H9 (cell line): Measurements from ENCODE around the gene TEX19. TPM values are rescaled to one million over a fixed set of nuclear protein-coding genes. Genes with fewer than 3 reads are reported as not detected.

Source experiments
- DNase-seq: peaks from one replicate; pipeline ENCODE4 v3.0.0-alpha.2; 2017
- H2AFZ ChIP-seq: one replicate; pipeline ENCODE4 v1.6.1; 2013; ENCODE audit warnings: mild to moderate bottlenecking, low read length, control low read depth, moderate library complexity
- H2AK5ac ChIP-seq: 2 replicates; pipeline ENCODE4 v1.6.1; 2013; ENCODE audit warnings: low read length, control low read depth, mixed read lengths; ENCODE audit not compliant: insufficient read length
- H2BK120ac ChIP-seq: one replicate; pipeline ENCODE4 v1.6.1; 2013; ENCODE audit warnings: low read depth, mild to moderate bottlenecking, low read length, control low read depth, inconsistent platforms; ENCODE audit not compliant: poor library complexity, severe bottlenecking
- H2BK12ac ChIP-seq: 2 replicates; pipeline ENCODE4 v1.6.1; 2013; ENCODE audit warnings: low read length, control low read depth, mixed read lengths, low read depth; ENCODE audit not compliant: insufficient read length
- H2BK15ac ChIP-seq: 2 replicates; pipeline ENCODE4 v1.6.1; 2013; ENCODE audit warnings: low read depth, low read length, control low read depth
- H2BK20ac ChIP-seq: one replicate; pipeline ENCODE4 v1.6.1; 2013; ENCODE audit warnings: low read depth, mild to moderate bottlenecking, low read length, control low read depth, inconsistent platforms; ENCODE audit not compliant: poor library complexity, severe bottlenecking
- H2BK5ac ChIP-seq: 2 replicates; pipeline ENCODE4 v1.6.1; 2013; ENCODE audit warnings: low read length, control low read depth, mixed read lengths; ENCODE audit not compliant: insufficient read length
- H3K14ac ChIP-seq: 2 replicates; pipeline ENCODE4 v1.6.1; 2013; ENCODE audit warnings: low read length, control low read depth; ENCODE audit not compliant: insufficient read depth
- H3K18ac ChIP-seq: 2 replicates; pipeline ENCODE4 v1.6.1; 2013; ENCODE audit warnings: low read depth, mild to moderate bottlenecking, mixed read lengths, low read length, control low read depth; ENCODE audit not compliant: insufficient read length
- H3K23ac ChIP-seq: 2 replicates; pipeline ENCODE4 v1.6.1; 2013; ENCODE audit warnings: low read length, control low read depth, mixed read lengths, low read depth; ENCODE audit not compliant: insufficient read length
- H3K23me2 ChIP-seq: 2 replicates; pipeline ENCODE4 v1.6.1; 2013; ENCODE audit warnings: low read depth, mild to moderate bottlenecking, mixed read lengths, low read length, control low read depth; ENCODE audit not compliant: insufficient read length, poor library complexity, severe bottlenecking
- H3K27ac ChIP-seq: 2 replicates; pipeline ENCODE4 v1.5.1; 2013; ENCODE audit warnings: low read length, control low read depth, mixed read lengths, low read depth; ENCODE audit not compliant: insufficient read length
- H3K27me3 ChIP-seq: 2 replicates; pipeline ENCODE4 v1.6.1; 2013; ENCODE audit warnings: low read length, control low read depth, inconsistent platforms; ENCODE audit not compliant: insufficient read depth
- H3K4ac ChIP-seq: 2 replicates; pipeline ENCODE4 v1.6.1; 2013; ENCODE audit warnings: low read depth, mild to moderate bottlenecking, control low read depth, inconsistent platforms, low read length, moderate library complexity
- H3K4me1 ChIP-seq: 2 replicates; pipeline ENCODE4 v1.6.1; 2013; ENCODE audit warnings: low read length, control low read depth, inconsistent platforms; ENCODE audit not compliant: insufficient read depth
- H3K4me2 ChIP-seq: 2 replicates; pipeline ENCODE4 v1.6.1; 2013; ENCODE audit warnings: low read length, control low read depth, mixed read lengths; ENCODE audit not compliant: insufficient read length, insufficient read depth
- H3K56ac ChIP-seq: 2 replicates; pipeline ENCODE4 v1.6.1; 2013; ENCODE audit warnings: low read depth, mild to moderate bottlenecking, mixed read lengths, low read length, control low read depth; ENCODE audit not compliant: insufficient read length
- H3K79me1 ChIP-seq: 2 replicates; pipeline ENCODE4 v1.6.1; 2013; ENCODE audit warnings: low read depth, mild to moderate bottlenecking, moderate library complexity, low read length, control low read depth, inconsistent platforms; ENCODE audit not compliant: insufficient read depth, poor library complexity, severe bottlenecking
- H3K79me2 ChIP-seq: 2 replicates; pipeline ENCODE4 v1.6.1; 2013; ENCODE audit warnings: low read length, control low read depth, inconsistent platforms; ENCODE audit not compliant: insufficient read depth
- H3K9ac ChIP-seq: 2 replicates; pipeline ENCODE4 v1.6.1; 2013; ENCODE audit warnings: low read length, control low read depth, mixed read lengths; ENCODE audit not compliant: insufficient read length; ENCODE audit errors: extremely low read depth
- H3K9me3 ChIP-seq: one replicate; pipeline ENCODE4 v1.6.1; 2013; ENCODE audit warnings: low read depth, low read length, inconsistent platforms; ENCODE audit not compliant: control insufficient read depth
- H3T11ph ChIP-seq: one replicate; pipeline ENCODE4 v1.6.1; 2013; ENCODE audit warnings: mild to moderate bottlenecking, low read length, control low read depth, inconsistent platforms
- H4K20me1 ChIP-seq: one replicate; pipeline ENCODE4 v1.6.1; 2013; ENCODE audit not compliant: control insufficient read depth, insufficient read length, insufficient read depth
- H4K5ac ChIP-seq: 2 replicates; pipeline ENCODE4 v1.6.1; 2013; ENCODE audit warnings: low read depth, mild to moderate bottlenecking, mixed read lengths, low read length, control low read depth; ENCODE audit not compliant: insufficient read length
- H4K8ac ChIP-seq: replicated peaks from 2 replicates; pipeline ENCODE4 v1.6.1; 2013; ENCODE audit warnings: low read length, control low read depth, mixed read lengths, low read depth; ENCODE audit not compliant: insufficient read length
- H4K91ac ChIP-seq: 2 replicates; pipeline ENCODE4 v1.6.1; 2013; ENCODE audit warnings: low read depth, mild to moderate bottlenecking, moderate library complexity, mixed read lengths, low read length, control low read depth; ENCODE audit not compliant: insufficient read length
- H3K27ac Mint-ChIP-seq, 3 experiments: 2 replicates in 2 of 3; 3 replicates in 1 of 3; pipeline ENCODE4 v1.8.0; 2020 to 2021; ENCODE audit warnings: mixed read lengths in 3 of 3, mild to moderate bottlenecking in 1 of 3, moderate library complexity in 1 of 3
- H3K27me3 Mint-ChIP-seq: 2 replicates; pipeline ENCODE4 v1.8.0; 2021; ENCODE audit warnings: low read depth, mild to moderate bottlenecking, moderate library complexity, mixed read lengths
- H3K36me3 Mint-ChIP-seq, 3 experiments: 2 replicates in 2 of 3; 3 replicates in 1 of 3; pipeline ENCODE4 v1.8.0; 2020 to 2021; ENCODE audit warnings: low read depth in 3 of 3, mixed read lengths in 3 of 3; ENCODE audit not compliant: insufficient read depth in 1 of 3
- H3K4me1 Mint-ChIP-seq, 2 experiments: 2 replicates each; pipeline ENCODE4 v1.8.0; 2020; ENCODE audit warnings: mixed read lengths in 2 of 2
- H3K4me3 Mint-ChIP-seq, 2 experiments: 2 replicates in 1 of 2; 3 replicates in 1 of 2; pipeline ENCODE4 v1.8.0; 2020 to 2021; ENCODE audit warnings: mild to moderate bottlenecking in 2 of 2, mixed read lengths in 2 of 2, moderate library complexity in 1 of 2
- H3K9me3 Mint-ChIP-seq, 2 experiments: 2 replicates in 1 of 2; 3 replicates in 1 of 2; pipeline ENCODE4 v1.8.0; 2020; ENCODE audit warnings: mild to moderate bottlenecking in 2 of 2, mixed read lengths in 2 of 2, moderate library complexity in 1 of 2
- CTCF ChIP-seq: fragments of 200-600 bp; sonication (generic); conservative IDR thresholded peaks from 3 replicates; pipeline ENCODE4 v1.8.0; 2021; ENCODE audit warnings: antibody characterized with exemption, mild to moderate bottlenecking
- WGBS: extraction: QIAGEN DNeasy Blood & Tissue Kit; methylation state at CpG from one replicate; pipeline ENCODE4 v1.1.7; 2013; ENCODE audit warnings: missing lambda C conversion rate, low lambda C conversion rate, mixed read lengths; ENCODE audit not compliant: insufficient read length; ENCODE audit errors: extremely low coverage; 5-methylcytosine and 5-hydroxymethylcytosine counted together
- total RNA-seq: library from RNA; stranded (reverse); gene quantifications from 2 replicates; pipeline ENCODE4 v1.2.1, GENCODE V29; 2021

Gene TEX19
- total RNA-seq, 1 experiment from 2014 or later = 1.4 TPM

- no peak for TF ChIP-seq CTCF
- H4K20me1 ChIP-seq = no peaks in the 10 kb centered on the region
- H2BK120ac ChIP-seq = no peak overlapping the region
- H2BK15ac ChIP-seq = no peak overlapping the region
- no peak overlapping the region for H2AK5ac ChIP-seq
- H4K8ac ChIP-seq = no peak overlapping the region
- H2AFZ ChIP-seq = no peak overlapping the region
- H2BK5ac ChIP-seq = no peak overlapping the region
- no peak overlapping the region; a peak in 1 of 7 replicates for H3K27ac Mint-ChIP-seq
- no peak overlapping the region for H3K9ac ChIP-seq
- H2BK12ac ChIP-seq = no peak overlapping the region
- no peaks in the 10 kb centered on the region for H3K9me3 ChIP-seq
- no peak overlapping the region for H3K27ac ChIP-seq
- no peak overlapping the region for H4K91ac ChIP-seq
- H3K4ac ChIP-seq = no peak overlapping the region
- H3T11ph ChIP-seq = no peak overlapping the region
- H3K18ac ChIP-seq = no peak overlapping the region
- H4K5ac ChIP-seq = no peak overlapping the region
- no peaks in the 10 kb centered on the region for H3K4me1 ChIP-seq
- peaks cover 13 to 16% of the 10 kb centered on the region in 2 experiments for H3K4me1 Mint-ChIP-seq
- H3K27me3 ChIP-seq = no peaks in the 10 kb centered on the region
- no peak overlapping the region for H2BK20ac ChIP-seq
- no peaks in the 10 kb centered on the region for H3K79me2 ChIP-seq
- no CpG with 5 or more reads among the region's 29 CpGs for WGBS
- no peak overlapping the region for H3K23ac ChIP-seq
- H3K9me3 Mint-ChIP-seq = no peaks in the 10 kb centered on the region
- no peaks in the 10 kb centered on the region for H3K79me1 ChIP-seq
- no peak overlapping the region; a peak in 1 of 5 replicates for H3K4me3 Mint-ChIP-seq
- H3K36me3 Mint-ChIP-seq = peaks cover 3 to 8% (median 4%) of the 10 kb centered on the region in 3 experiments; a peak in 5 of 7 replicates
- no peak overlapping the region for H3K4me2 ChIP-seq
- H3K56ac ChIP-seq = no peak overlapping the region
- no peak overlapping the region; the same call in 1 of the 2 replicates for H3K14ac ChIP-seq
- DNase-seq = no peak
- peaks cover 3% of the 10 kb centered on the region for H3K27me3 Mint-ChIP-seq
- peaks cover 1% of the 10 kb centered on the region for H3K23me2 ChIP-seq
These were observed 53.8 kb downstream of the TEX19 start for GRCh38 chr17:82412535-82413520.

Other genes with a start within 250 kb of the TEX19 start
- gene CCDC57, start 146.4 kb upstream of the TEX19 start, total RNA-seq = 11.0 and 14.6 TPM in 2 replicates
- 26.0 and 28.4 TPM in 2 replicates for gene SLC16A3, start 130.2 kb upstream of the TEX19 start, total RNA-seq
- gene CSNK1D, start 85.5 kb upstream of the TEX19 start, total RNA-seq = 137 and 144 TPM in 2 replicates
- gene CD7, start 41.6 kb upstream of the TEX19 start, total RNA-seq = 0.22 and 0.35 TPM in 2 replicates
- gene SECTM1, start 25.5 kb upstream of the TEX19 start, total RNA-seq = 0.28 and 0.70 TPM in 2 replicates
- 0.75 and 0.94 TPM in 2 replicates for gene UTS2R, start 12.5 kb downstream of the TEX19 start, total RNA-seq
- 23.2 and 24.1 TPM in 2 replicates for gene HEXD, start 59.1 kb downstream of the TEX19 start, total RNA-seq
- gene OGFOD3, start 59.3 kb downstream of the TEX19 start, total RNA-seq = 25.4 and 27.8 TPM in 2 replicates
- 80.4 and 81.7 TPM in 2 replicates for gene CYBC1, start 91.5 kb downstream of the TEX19 start, total RNA-seq
- gene NARF, start 99.5 kb downstream of the TEX19 start, total RNA-seq = 124 and 129 TPM in 2 replicates
- 59.6 and 72.0 TPM in 2 replicates for gene FOXK2, start 160.5 kb downstream of the TEX19 start, total RNA-seq